Upper lobe of left lung (tissue), 6 donors: ENCODE measurements around the gene PTPRD. TPM values are rescaled to one million over a fixed set of nuclear protein-coding genes. Genes with fewer than 3 reads are reported as not detected.
A peak's percentile ranks its signal among the peaks of the same experiment; 100 is the strongest.

Source experiments
- ATAC-seq, 2 donors: fragments of 200-7000 bp; cut with Tn5 transposase; one replicate each; pipeline ENCODE4 v1.9.1; 2022; ENCODE audit warnings: mild to moderate bottlenecking in 2 of 2, moderate library complexity in 2 of 2; ENCODE audit not compliant: low FRiP score in 2 of 2
- DNase-seq, 2 donors: peaks; one replicate each; pipeline ENCODE4 v3.0.0-alpha.2; 2019 to 2020
- H3K27ac ChIP-seq, 4 donors: fragments of 200-600 bp; sonication (generic); one replicate each; pipeline ENCODE4 v1.5.1; 2016 to 2019
- H3K27me3 ChIP-seq, 4 donors: fragments of 200-600 bp; sonication (generic); one replicate each; pipeline ENCODE4 v1.5.1; 2017 to 2019
- H3K36me3 ChIP-seq, 4 donors: fragments of 200-600 bp; sonication (generic); one replicate each; pipeline ENCODE4 v1.5.1; 2016 to 2019
- H3K4me1 ChIP-seq, 4 donors: fragments of 200-600 bp; sonication (generic); one replicate each; pipeline ENCODE4 v1.5.1; 2018 to 2019
- H3K4me3 ChIP-seq, 4 donors: fragments of 200-600 bp; sonication (generic); one replicate each; pipeline ENCODE4 v1.5.1; 2017 to 2019; ENCODE audit warnings: mild to moderate bottlenecking in 2 of 4, moderate library complexity in 1 of 4
- H3K9me3 ChIP-seq, 4 donors: fragments of 200-600 bp; sonication (generic); one replicate each; pipeline ENCODE4 v1.5.1; 2018 to 2019
- CTCF ChIP-seq, 6 experiments: fragments of 450-650 bp in 4 of 6; fragments of 200-600 bp in 2 of 6; sonication (generic) in 2 of 6; IDR thresholded peaks; one replicate each; pipeline ENCODE4 v1.5.1; 2016 to 2019; ENCODE audit warnings: antibody characterized with exemption in 6 of 6
- EP300 ChIP-seq, 4 donors: sonication (generic); formaldehyde crosslinking; IDR thresholded peaks; one replicate each; pipeline ENCODE4 v1.5.1; 2017; ENCODE audit warnings: antibody characterized with exemption in 4 of 4, control low read depth in 2 of 4
- POLR2A ChIP-seq, 4 donors: fragments of 450-650 bp; IDR thresholded peaks; one replicate each; pipeline ENCODE4 v1.5.1; 2016 to 2017; ENCODE audit warnings: antibody characterized with exemption in 4 of 4, mild to moderate bottlenecking in 2 of 4
- POLR2AphosphoS5 ChIP-seq, 2 donors: sonication (generic); formaldehyde crosslinking; IDR thresholded peaks; one replicate each; pipeline ENCODE4 v1.5.1; 2017; ENCODE audit warnings: antibody characterized with exemption in 2 of 2
- WGBS, 2 donors: methylation state at CpG; one replicate each; pipeline ENCODE4 v1.1.5; 2017 to 2018; 5-methylcytosine and 5-hydroxymethylcytosine counted together
- total RNA-seq, 6 donors: library from RNA; depleted of rRNA in 4 of 6; stranded (reverse); fragments of >200 nt in 4 of 6; gene quantifications; one replicate each; pipeline versions ENCODE4 v1.1.0 to v1.2.1, GENCODE V29; 2016 to 2021
- donor health status: DM: no; HTN: no; CAD: no; lungs with moderate emphysema.
- donor health status: DM: no; HTN: yes; CAD: no; lungs with severe emphysema.

Gene PTPRD
- total RNA-seq, 6 donors from 2014 or later: 7.4 to 46.1 (median 14.5) TPM

GRCh38 chr9:9174358-9174757, 1438.4 kb downstream of the PTPRD start:
- Histone ChIP-seq H3K36me3 (no peaks in the 10 kb centered on the region), H3K9me3 (no peaks in the 10 kb centered on the region), H3K27ac (no peak overlapping the region), H3K4me1 (no peaks in the 10 kb centered on the region), H3K27me3 (no peaks in the 10 kb centered on the region), H3K4me3 (no peak overlapping the region)
- TF ChIP-seq EP300 (IDR thresholded peaks at IDR 0.05) (no peak), CTCF (IDR thresholded peaks at IDR 0.05) (no peak)
- ATAC-seq: no peak
- DNase-seq: no peak

GRCh38 chr9:9173264-9173663, 1439.5 kb downstream of the PTPRD start:
- H3K9me3 ChIP-seq: no peaks in the 10 kb centered on the region
- DNase-seq (no peak), ATAC-seq (no peak)
- 80 to 83% methylated on average over 1 of the region's 1 CpG for WGBS, 2 donors
- no peak overlapping the region for H3K4me3 ChIP-seq
- H3K27me3 ChIP-seq: no peaks in the 10 kb centered on the region
- TF ChIP-seq POLR2A (IDR thresholded peaks at IDR 0.05) (no peak), CTCF (IDR thresholded peaks at IDR 0.05) (no peak), POLR2AphosphoS5 (IDR thresholded peaks at IDR 0.05) (no peak), EP300 (IDR thresholded peaks at IDR 0.05) (no peak)
- no peaks in the 10 kb centered on the region for H3K4me1 ChIP-seq
- no peaks in the 10 kb centered on the region for H3K36me3 ChIP-seq
- no peak overlapping the region for H3K27ac ChIP-seq

- Histone ChIP-seq H3K4me3 (no peak overlapping the region), H3K27me3 (no peaks in the 10 kb centered on the region), H3K36me3 (no peaks in the 10 kb centered on the region), H3K27ac (no peak overlapping the region), H3K4me1 (no peaks in the 10 kb centered on the region), H3K9me3 (no peaks in the 10 kb centered on the region)
- DNase-seq: no peak
- WGBS, 2 donors: 35 to 43% methylated on average over 4 of the region's 4 CpGs
- TF ChIP-seq POLR2A (IDR thresholded peaks at IDR 0.05): no peak
- ATAC-seq: no peak
These were observed 1442.2 kb downstream of the PTPRD start for GRCh38 chr9:9170439-9171134.

- Histone ChIP-seq H3K27ac (no peak overlapping the region), H3K27me3 (no peaks in the 10 kb centered on the region), H3K9me3 (no peaks in the 10 kb centered on the region), H3K4me1 (no peaks in the 10 kb centered on the region), H3K4me3 (no peak overlapping the region), H3K36me3 (no peaks in the 10 kb centered on the region)
- DNase-seq: no peak
- TF ChIP-seq POLR2AphosphoS5 (IDR thresholded peaks at IDR 0.05): no peak
- TF ChIP-seq CTCF (IDR thresholded peaks at IDR 0.05): no peak
- TF ChIP-seq EP300 (IDR thresholded peaks at IDR 0.05): no peak
- TF ChIP-seq POLR2A (IDR thresholded peaks at IDR 0.05): no peak
- peak in 1 of 2 donors; percentile 23 for ATAC-seq
- WGBS, 2 donors: 91 to 96% methylated on average over 3 of the region's 3 CpGs
These were observed 1470.8 kb downstream of the PTPRD start for GRCh38 chr9:9142001-9142400.

GRCh38 chr9:9133526-9133925, 1479.3 kb downstream of the PTPRD start:
- Histone ChIP-seq H3K4me3 (no peak overlapping the region), H3K27ac (no peak overlapping the region), H3K27me3 (no peaks in the 10 kb centered on the region), H3K9me3 (no peaks in the 10 kb centered on the region), H3K4me1 (no peaks in the 10 kb centered on the region), H3K36me3 (no peaks in the 10 kb centered on the region)
- ATAC-seq: no peak
- TF ChIP-seq POLR2A (IDR thresholded peaks at IDR 0.05) (no peak), CTCF (IDR thresholded peaks at IDR 0.05) (no peak), EP300 (IDR thresholded peaks at IDR 0.05) (no peak), POLR2AphosphoS5 (IDR thresholded peaks at IDR 0.05) (no peak)
- 80 to 84% methylated on average over 3 of the region's 3 CpGs for WGBS, 2 donors
- DNase-seq: no peak
